NOMO-1 (cell line): ENCODE results near the gene MTX3.

Experiments used
- DNase-seq, 2 experiments: peaks; one replicate each; lab custom pipeline; 2025; ENCODE audit not compliant: unreplicated experiment in 2 of 2; lab: John Stamatoyannopoulos, UW

Gene MTX3, protein sequence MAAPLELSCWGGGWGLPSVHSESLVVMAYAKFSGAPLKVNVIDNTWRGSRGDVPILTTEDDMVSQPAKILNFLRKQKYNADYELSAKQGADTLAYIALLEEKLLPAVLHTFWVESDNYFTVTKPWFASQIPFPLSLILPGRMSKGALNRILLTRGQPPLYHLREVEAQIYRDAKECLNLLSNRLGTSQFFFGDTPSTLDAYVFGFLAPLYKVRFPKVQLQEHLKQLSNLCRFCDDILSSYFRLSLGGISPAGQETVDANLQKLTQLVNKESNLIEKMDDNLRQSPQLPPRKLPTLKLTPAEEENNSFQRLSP

DNA sequence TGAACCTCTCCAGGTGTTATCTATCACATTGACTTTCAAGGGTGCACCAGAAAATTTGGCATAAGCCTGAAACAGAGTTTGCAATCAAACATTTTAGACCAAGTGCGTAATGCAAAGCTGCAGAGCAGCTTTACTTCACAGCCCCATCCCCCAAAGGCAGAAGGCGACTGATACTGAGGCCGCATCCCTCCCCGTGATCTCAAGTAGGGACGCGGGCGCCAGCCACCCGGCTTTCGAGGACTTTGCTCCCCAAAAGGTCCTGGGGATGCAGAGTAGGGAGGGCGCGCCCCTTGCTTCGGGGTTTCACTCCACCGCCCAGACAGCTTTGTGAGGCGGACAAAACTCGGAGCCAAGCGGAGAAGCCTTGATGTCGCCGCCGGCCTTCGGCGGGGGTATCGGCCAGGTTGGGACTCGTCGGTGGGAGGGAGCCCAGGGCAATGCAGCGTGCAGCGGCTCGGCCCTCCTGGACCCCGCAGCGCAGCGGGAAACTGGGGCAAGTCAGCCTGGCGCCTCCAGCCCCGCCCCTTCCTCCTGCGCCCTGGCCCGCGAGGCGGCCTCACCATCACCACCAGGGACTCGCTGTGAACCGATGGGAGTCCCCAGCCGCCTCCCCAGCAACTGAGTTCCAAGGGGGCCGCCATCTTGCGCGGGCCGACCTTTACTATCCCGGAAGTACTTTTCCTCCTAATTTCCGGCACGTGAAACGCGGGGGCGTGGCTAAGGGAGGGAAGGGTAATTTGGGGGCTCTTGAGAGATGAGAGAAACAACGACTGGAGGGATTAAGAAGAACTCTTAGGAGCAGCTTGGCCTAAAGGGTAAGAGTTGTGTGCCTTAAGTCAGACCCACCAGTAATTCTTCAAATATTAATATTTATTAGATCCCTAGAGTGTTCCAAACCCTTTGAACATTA is at the start of gene MTX3:
TSS of gene MTX3 (minus strand) at position 665 of the 910 bp plus-strand sequence. CDS start at position 641, 24 bp downstream.
- DNase-seq: peak; percentile 79 to 86

DNA sequence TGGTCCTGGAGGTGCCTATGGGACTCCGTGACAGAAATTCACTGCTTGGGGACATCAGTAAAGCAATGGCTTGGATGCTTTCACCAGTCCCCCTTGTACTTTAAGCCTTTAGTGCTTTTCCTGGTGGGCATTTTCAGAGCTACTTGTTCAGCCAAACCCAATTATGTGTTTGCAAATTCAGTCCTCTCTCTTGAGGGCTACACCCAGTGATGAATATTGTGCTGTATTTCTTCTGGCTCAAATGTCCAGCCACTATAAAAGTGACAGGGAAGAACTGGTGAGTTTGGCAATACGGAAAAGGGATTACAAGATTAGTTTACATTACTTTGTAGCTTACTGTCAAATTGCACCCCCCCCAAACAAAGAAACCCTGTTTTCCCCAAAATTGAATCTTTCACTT is 48.6 kb upstream of the MTX3 start:
- DNase-seq: no peak

DNA sequence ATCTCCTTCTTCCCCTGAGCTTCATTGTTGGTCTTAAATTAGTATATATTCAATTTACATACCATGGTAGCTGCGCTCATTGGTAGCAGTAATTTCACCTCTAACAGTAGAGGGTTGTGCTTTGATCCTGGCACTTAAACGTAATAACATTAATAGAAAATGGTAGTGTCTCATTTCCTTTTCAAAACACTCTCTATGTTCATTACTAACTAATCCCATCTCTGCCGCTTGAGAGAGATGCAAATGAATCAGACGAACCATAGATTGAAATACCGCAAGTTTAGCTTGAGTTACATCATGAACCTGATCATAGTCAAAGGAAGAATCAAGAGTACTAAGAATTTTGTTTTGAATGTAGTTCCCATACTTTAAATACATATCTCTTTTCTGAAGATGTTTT is 46.3 kb upstream of the MTX3 start:
- no peak for DNase-seq

DNA sequence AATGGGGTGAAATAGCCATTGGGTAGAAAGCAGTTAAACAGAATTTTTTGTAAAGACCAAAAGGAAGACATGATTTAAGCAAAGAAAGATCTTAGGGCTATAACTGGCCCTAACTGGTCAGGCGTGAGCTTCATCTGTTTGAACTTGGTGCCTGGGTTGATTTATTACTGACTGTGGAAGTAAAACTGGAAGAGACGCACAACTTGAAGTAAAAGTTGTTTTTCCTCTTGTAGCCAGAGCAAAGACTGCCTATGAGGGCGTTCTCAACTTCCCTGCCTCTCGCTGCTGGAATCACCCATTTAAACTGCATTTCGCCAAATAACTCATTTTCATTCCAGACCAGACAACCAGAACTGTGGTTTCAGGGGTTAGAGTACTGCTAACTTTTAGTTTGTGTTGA is 45.6 kb upstream of the MTX3 start:
- peak in 1 of 2 experiments; percentile 15 for DNase-seq

DNA sequence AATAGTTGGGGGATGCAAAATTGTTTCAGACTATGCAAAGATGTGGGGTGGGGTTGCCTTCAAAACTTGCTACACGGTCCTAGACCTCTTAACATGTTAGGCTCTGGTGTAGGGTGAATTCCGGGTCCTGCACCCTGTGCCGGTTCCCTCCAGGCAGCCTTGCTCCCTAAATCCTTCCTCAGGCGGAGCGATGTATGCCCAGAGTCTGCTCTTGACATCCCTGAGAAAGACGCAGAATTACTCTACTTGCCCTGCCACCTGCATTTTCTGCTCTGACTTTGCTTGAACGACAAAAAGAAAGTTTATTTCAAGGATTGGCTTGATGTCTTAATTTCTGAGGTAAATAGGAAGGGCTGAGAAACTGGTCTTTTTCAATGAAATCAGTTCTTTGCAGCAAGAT is 44.8 kb upstream of the MTX3 start:
- no peak for DNase-seq

DNA sequence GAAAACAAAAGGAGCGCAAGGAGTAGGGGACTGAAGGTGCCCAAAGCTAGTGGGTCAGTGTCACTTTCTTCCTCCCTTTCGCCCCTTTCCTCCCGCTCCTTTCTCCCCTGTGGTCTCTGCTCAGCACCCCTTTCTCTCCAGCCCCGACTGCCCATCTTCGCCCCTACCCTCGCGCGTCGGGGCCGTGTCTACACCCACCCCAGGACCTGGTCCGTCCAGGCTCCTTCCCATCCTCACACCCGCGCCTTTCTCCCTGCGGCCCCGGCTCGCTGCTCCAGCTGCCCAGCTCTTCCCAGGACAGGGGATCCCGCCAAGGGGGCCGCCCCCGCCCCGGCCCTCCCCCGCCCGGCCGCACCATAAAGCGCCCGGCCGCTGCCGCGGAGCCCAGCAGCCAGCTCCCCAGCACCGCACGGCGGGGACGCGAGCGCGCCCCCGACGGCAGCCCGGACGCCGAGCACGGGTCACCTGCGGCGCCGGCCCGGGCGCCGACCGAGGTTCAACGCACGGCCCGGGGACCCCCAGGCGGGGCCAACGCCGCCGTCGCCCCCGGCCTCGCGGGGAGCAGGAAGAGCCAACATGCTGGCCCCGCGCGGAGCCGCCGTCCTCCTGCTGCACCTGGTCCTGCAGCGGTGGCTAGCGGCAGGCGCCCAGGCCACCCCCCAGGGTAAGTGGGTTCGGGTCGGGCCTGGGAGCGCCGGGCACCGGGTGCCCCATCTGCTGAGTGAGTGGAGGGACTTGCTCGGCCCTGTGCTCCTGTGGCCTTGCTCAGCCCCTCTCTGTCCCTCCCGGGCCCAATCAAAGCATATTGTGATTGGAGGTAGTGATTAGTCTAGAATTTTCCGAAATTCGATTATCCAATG is 44.1 kb upstream of the MTX3 start, which contains the start of gene THBS4:
TSS of gene THBS4 (plus strand) at position 387 of the 860 bp plus-strand sequence. CDS start at position 577, 190 bp downstream.
- DNase-seq: no peak

DNA sequence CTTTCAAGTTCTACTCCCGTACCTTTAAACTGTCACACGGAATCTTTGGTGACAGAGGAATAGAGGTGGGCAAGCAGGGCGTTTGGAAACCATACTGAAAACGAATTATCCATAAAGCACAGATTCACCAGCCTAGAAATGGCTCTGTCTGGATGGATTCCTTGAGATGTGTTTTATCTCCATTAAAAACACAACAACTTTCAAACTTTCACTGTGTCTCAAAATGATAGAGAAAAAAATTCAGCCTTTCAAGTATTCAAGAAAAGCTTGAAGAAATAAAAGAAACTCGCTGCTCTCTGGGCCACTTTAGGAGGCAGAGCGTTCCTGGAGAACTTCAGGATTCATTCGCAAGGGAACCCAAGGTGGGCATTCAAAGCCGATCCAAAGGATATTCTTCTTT is 43.5 kb upstream of the MTX3 start:
- no peak for DNase-seq

DNA sequence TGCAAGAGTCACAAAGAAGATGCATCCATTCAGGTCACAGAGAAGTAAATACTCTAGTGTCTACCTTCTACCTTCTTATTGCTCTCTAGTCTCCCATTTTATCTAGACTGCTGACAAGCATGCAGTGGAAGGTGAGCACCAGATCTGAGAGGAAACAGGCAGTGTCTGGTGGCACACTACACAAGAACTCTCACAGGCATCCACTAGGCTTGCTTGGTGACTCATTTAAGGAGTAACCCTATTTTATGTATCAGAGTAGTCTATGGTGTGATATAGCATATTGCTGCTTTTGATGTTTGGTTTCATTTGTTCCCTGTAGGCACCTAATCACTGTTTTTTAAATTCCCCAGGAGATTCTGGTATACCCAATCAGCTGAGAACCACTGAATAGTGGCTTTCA is 42.5 kb upstream of the MTX3 start:
- no peak for DNase-seq

DNA sequence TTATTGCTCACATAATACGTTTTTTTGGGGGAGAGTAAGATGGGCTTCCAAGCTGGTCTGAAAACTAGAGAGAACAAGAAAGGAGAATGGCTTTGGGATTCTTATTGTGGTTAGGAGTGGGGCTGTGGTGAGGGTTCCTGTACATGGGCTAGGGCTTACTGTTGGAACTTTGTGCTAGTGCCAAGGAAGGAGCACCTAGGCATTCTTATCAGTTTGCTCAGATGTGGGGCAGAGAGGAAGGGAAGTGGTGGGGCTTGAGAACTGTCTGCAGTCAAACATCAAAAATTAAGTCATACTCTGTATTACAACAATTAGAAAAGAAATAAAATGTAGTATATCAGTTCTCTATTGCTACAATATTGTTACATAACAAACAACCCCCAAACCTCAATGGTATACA is 40.0 kb upstream of the MTX3 start:
- DNase-seq: no peak

DNA sequence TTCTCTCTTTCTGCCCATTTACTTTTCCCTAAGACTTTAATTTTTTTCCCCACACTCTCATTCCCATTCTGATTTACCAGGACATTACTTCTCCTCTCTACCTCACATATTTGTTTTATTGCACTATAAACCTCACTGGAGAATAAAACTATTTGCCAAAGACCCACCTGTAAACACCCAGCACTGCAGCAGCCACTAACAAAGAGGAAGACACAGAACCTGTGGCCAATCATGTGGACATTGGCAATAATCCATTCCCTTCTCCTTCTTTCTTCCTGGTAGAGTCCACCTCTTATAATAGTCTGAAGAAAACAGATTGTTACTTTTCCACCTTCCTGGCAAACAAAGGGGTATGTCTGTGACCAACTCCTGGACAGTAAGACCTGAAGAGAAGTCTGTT is 35.8 kb upstream of the MTX3 start:
- no peak for DNase-seq

DNA sequence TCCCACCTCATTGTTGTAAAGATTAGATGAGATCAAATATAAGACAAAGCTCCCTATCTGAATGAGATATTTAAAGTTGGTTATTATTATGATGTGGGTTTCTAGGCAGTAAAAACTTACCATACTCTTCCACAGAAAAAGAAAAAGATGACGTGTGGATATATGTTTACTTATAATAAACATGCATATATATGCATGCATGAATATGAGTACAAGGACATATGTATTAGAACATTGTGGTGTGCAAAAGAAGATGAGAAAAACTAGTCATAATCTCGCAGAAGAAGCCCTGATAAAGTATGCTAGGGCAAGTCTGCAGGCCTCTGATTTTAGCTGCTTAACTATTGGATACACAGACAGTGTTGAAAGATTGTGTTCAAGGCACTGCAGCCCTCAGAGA is 34.0 kb upstream of the MTX3 start:
- DNase-seq: no peak

DNA sequence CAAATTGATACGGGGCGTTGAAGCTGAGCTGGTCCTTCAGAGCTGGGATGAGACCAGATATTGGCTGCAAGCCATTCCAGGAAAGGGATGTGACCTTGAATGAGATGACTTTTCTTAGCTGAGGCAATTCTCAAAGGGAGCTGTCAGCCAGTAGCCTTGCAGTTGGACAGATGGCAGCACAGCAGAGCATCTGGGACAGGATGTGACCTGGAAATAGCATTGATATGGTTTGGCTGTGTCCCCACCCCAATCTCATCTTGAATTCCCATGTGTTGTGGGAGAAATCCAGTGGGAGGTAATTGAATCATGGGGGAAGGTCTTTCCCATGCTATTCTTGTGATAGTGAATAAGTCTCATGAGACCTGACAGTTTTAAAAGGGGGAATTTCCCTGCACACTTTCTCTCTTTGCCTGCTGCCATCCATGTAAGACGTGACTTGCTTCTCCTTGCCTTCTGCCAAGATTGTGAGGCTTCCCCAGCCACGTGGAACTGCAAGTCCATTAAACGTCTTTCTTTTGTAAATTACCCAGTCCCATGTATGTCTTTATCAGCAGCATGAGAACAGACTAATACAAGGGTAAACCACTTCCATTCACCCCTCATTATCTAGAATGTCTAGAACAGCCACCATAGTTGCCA is 19.8 kb upstream of the MTX3 start:
- DNase-seq: no peak

DNA sequence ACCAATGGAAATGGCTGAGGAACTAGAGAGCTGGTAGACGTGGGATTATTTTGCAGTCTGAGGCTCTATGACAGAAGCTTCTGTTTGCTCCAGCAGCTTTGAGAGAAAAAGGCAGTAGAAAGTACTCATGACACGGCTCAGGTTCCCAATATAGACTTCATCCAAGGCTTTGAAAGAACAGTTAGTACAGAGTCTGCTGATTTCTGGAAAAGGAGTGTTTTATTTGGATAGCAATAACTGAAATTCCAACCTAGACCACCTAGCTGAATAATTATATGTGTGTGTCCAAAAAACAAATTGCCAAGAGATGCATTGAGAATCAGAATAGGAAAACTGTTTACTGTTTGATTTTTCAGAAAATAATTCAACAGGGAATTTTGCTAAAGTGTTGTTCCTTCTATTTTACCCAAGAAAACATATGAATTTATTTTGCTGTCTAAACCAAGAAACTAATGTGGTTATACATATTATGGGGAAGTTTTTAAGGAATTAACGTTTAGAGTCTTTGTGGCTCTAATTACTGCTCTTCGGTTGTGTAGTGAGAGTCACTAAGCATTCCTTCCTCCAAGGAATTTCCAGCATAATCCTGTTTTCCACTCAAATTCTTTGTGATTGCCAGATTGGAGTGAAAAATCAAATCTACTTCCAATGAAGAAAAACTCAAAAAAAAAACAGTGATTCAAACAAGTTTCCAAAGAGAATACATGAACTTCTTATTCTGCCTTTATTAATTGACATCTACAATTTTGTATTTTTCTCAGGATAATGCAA is 18.1 kb upstream of the MTX3 start:
- DNase-seq: no peak

DNA sequence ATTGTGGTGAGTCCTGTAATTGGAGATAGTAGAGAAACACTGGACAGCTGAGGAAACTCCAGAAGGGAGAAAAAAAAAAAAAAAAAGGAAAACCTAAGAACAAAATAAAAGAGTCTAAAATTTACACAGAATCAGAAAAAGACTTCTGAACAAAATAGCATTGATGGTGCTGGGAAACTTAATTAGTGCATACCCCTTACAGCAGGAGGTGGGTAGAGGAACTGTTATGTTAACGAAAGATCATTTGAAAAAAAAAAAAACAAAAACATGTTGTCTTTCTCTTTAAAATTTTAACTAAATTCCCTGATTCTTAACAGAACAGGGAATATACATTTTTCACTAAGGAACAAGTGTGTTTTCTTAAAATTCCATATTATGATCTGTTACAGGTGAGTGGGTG is 11.6 kb upstream of the MTX3 start:
- DNase-seq: no peak

DNA sequence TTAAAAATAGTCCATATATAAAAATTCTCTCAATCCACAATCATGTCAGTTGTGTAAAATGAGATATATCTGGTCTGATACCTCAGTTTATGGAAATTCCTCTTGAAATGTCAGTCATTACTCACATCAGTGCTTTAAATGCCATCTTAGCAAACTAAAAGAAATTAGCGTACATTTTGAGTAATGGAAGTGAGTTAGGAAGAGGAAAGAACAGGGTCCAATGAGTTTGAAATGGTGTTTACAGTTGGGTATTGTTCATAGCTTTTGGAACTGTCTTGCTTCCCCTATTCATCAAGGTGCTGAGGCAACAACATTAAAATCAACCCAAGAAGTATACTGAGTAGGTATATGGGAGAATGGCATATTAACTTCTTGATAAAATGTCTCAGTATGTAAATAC is 8.7 kb upstream of the MTX3 start:
- DNase-seq: no peak

DNA sequence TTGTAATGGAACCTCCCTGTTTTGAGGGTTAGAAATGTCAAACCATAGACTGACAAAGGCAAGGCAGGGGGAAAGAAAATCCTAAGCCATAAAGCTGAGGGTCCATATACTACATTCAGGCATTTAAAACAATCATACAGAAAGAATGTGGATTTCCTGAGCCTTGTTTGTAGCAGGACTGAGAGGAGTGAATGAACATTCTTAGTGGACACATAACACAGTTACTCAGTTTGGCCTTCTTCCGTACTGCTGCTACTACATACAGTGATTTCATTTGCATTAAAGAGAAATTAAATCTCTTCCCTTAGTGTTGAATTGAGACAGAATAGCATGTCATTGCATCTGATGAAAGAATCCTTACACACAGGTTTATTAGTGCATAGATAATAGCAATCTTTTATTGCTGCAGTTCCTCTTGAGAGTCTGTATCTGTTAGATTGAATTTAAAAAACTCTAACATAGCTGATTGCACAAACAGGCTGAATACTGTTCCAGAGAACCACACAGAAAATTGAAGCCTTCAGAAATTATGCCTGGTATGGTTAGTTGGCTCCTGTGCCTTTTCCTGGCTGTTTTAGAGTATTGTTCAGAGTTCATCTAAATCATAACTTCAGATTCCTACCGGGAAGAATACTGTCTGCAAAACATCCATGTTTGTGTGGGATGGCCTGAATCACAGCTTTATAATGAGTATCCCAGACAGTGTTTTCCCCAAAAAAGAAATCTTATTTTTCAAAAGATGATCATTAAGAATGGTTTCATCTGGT is 2.0 kb upstream of the MTX3 start:
- no peak for DNase-seq

DNA sequence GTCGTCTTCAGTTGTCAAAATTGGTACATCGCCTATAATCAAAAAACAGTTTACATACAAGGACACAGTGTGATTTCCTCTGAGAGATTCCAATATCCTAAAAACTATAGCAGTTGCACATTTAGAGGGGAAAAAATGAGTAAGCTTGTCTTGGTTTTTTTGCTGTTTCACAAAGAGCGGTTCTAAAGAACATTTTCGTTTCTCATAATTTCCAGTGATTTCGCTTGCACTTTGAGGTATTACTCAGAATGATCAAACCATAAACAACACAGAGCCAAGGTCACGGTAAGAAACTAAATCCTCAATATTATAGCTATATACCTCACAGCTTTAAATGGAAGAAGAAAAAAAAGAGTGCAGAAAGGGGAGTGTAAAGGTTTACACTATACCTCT is 861 bp downstream of the MTX3 start:
- no peak for DNase-seq

DNA sequence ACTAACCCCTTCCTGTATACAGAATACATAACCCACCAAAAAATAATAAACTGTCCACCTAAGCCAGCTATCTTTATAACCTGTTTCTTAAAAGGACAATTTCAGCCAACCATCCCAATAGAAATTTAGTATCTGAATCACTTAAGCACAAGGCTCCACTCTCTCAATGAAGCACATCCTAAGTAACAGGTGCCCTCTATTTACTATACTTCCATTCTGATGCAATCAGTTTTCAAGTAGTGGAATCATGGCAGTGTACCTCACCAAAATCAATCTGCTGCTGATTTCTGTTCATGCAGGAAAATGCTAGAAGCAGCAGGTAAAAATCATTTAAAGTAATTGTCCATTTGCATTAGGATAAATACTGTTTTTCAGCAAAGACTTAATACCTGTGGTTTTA is 4.8 kb downstream of the MTX3 start:
- DNase-seq: no peak

DNA sequence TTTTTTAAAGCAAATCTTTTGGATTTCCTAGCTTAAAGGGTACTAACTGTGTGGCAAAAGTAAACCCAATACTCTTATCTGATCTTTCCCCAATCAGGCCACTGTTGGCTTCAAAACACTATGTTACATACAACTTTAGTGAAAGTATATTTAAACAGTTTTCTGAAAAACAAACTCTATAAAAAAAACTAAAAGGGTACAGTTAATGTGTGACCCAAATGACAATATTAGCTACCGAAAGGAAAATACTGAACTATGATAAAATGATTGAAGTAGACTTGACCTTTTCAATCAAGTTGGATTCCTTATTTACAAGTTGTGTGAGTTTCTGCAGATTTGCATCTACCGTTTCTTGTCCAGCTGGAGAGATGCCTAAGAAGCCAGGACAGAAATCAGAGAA is 5.8 kb downstream of the MTX3 start:
- no peak for DNase-seq
